MM.1S (cell line): ENCODE data around the gene IL20RB.

Experiments used
- DNase-seq: peaks from one replicate; pipeline ENCODE4 v3.0.0-alpha.2; 2015
- H2AFZ ChIP-seq: fragments of 300-600 bp; sonication (generic); 2 replicates; pipeline ENCODE4 v1.6.0; 2016; ENCODE audit warnings: antibody characterized with exemption, low read length
- H3F3A ChIP-seq: fragments of 300-600 bp; sonication (generic); 2 replicates; pipeline ENCODE4 v1.6.1; 2016; ENCODE audit warnings: mild to moderate bottlenecking, antibody characterized with exemption, low read length, moderate library complexity, mixed read lengths; ENCODE audit not compliant: insufficient read depth
- H3K27ac ChIP-seq: fragments of 300-600 bp; sonication (generic); 2 replicates; pipeline ENCODE4 v1.5.1; 2016; ENCODE audit warnings: mild to moderate bottlenecking, low read length
- H3K27me3 ChIP-seq: fragments of 300-600 bp; sonication (generic); replicated peaks from 2 replicates; pipeline ENCODE4 v1.6.0; 2016; ENCODE audit warnings: low read length; ENCODE audit not compliant: insufficient read depth
- H3K36me3 ChIP-seq: fragments of 300-600 bp; sonication (generic); replicated peaks from 2 replicates; pipeline ENCODE4 v1.6.1; 2016; ENCODE audit warnings: mild to moderate bottlenecking, low read length, mixed read lengths; ENCODE audit not compliant: insufficient read depth
- H3K4me1 ChIP-seq: fragments of 300-600 bp; sonication (generic); 2 replicates; pipeline ENCODE4 v1.6.1; 2016; ENCODE audit warnings: low read length, mixed read lengths
- H3K4me2 ChIP-seq: fragments of 300-600 bp; sonication (generic); 2 replicates; pipeline ENCODE4 v1.6.0; 2016; ENCODE audit warnings: low read depth, low read length
- H3K4me3 ChIP-seq: fragments of 300-600 bp; sonication (generic); 2 replicates; pipeline ENCODE4 v1.5.1; 2016; ENCODE audit warnings: low read length, mixed read lengths
- H3K79me2 ChIP-seq: fragments of 300-600 bp; sonication (generic); 2 replicates; pipeline ENCODE4 v1.6.1; 2016; ENCODE audit warnings: mixed run types, low read length, mixed read lengths
- H3K9ac ChIP-seq: fragments of 300-600 bp; sonication (generic); 2 replicates; pipeline ENCODE4 v1.6.1; 2016; ENCODE audit warnings: low read length, mixed read lengths
- H3K9me2 ChIP-seq: fragments of 300-600 bp; sonication (generic); replicated peaks from 2 replicates; pipeline ENCODE4 v1.6.1; 2016; ENCODE audit warnings: mild to moderate bottlenecking, low read length, mixed read lengths; ENCODE audit not compliant: insufficient read depth
- H3K9me3 ChIP-seq: fragments of 300-600 bp; sonication (generic); replicated peaks from 2 replicates; pipeline ENCODE4 v1.6.1; 2016; ENCODE audit warnings: mild to moderate bottlenecking, low read length, mixed read lengths; ENCODE audit not compliant: insufficient read depth
- H4K20me1 ChIP-seq: fragments of 300-600 bp; sonication (generic); 2 replicates; pipeline ENCODE4 v1.6.1; 2016; ENCODE audit warnings: mild to moderate bottlenecking, low read length, moderate library complexity, mixed read lengths; ENCODE audit not compliant: insufficient read depth
- EZH2 ChIP-seq: fragments of 300-600 bp; sonication (generic); optimal IDR thresholded peaks from 2 replicates; pipeline ENCODE3; 2017; ENCODE audit warnings: low read depth, mild to moderate bottlenecking, antibody characterized with exemption, low read length, mixed read lengths
- EZH2phosphoT487 ChIP-seq: fragments of 300-600 bp; sonication (generic); IDR thresholded peaks from 2 replicates; pipeline ENCODE4 v1.6.1; 2018; ENCODE audit warnings: antibody characterized with exemption, low read length
- TF ChIP-seq, protein P1 (sequence below): fragments of 300-600 bp; sonication (generic); IDR thresholded peaks from 2 replicates; pipeline ENCODE4 v1.5.1; 2016; ENCODE audit warnings: antibody characterized with exemption, low read length, mixed read lengths

Gene IL20RB

DNA sequence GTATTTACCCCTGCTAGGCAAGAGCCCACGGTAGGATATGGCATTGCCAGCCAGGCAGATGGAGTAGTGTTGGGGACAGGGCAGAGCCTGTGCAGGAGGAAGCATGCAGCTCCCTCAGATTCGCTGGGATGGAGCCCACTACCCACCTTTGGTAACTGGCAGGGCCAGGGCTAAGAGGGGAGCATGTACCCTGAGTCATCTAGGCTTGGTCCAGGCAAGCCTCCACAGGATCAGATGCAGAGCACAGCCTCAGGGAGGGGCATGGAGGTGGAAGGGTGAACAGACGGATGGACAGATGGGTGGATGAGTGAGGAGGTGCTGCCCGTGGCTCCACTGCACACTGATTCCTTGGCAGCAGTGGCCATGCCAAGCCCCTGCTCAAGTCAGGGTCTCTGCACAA, 33.0 kb downstream of the IL20RB start:
- no peaks in the 10 kb centered on the region for H3K9me3 ChIP-seq
- H3K4me3 ChIP-seq: no peak overlapping the region
- no peaks in the 10 kb centered on the region for H3K9me2 ChIP-seq
- no peaks in the 10 kb centered on the region for H3K79me2 ChIP-seq
- H3K4me2 ChIP-seq: no peak overlapping the region
- DNase-seq: no peak
- no peak overlapping the region for H3K27ac ChIP-seq
- no peak overlapping the region for H3K9ac ChIP-seq
- no peak for TF ChIP-seq EZH2
- TF ChIP-seq, protein P1, sequence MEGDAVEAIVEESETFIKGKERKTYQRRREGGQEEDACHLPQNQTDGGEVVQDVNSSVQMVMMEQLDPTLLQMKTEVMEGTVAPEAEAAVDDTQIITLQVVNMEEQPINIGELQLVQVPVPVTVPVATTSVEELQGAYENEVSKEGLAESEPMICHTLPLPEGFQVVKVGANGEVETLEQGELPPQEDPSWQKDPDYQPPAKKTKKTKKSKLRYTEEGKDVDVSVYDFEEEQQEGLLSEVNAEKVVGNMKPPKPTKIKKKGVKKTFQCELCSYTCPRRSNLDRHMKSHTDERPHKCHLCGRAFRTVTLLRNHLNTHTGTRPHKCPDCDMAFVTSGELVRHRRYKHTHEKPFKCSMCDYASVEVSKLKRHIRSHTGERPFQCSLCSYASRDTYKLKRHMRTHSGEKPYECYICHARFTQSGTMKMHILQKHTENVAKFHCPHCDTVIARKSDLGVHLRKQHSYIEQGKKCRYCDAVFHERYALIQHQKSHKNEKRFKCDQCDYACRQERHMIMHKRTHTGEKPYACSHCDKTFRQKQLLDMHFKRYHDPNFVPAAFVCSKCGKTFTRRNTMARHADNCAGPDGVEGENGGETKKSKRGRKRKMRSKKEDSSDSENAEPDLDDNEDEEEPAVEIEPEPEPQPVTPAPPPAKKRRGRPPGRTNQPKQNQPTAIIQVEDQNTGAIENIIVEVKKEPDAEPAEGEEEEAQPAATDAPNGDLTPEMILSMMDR: no peak
- no peak for TF ChIP-seq EZH2phosphoT487
- no peaks in the 10 kb centered on the region for H3F3A ChIP-seq
- no peaks in the 10 kb centered on the region for H4K20me1 ChIP-seq
- H3K36me3 ChIP-seq: no peaks in the 10 kb centered on the region
- H2AFZ ChIP-seq: no peak overlapping the region
- H3K4me1 ChIP-seq: no peaks in the 10 kb centered on the region
- no peaks in the 10 kb centered on the region for H3K27me3 ChIP-seq

DNA sequence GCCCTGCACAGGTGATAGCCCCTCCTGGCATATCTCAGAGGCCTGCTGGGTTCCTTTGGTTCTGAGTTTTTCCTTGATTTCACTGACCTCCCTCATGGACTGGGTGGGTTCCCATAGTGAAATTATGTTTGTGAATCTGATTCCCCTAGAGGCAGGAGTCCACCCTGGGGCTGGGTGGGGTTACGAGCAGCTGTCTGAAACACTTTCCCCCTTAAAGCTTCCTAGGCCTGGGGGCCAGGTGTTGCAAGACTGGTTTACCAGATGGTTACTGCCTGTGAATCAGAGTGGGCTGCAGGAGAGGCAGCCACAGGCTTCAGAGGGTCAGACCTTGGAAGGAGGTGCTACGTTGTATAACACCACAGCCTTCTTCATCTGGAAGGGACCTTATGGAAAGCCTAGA, 34.3 kb downstream of the IL20RB start:
- H3K9me3 ChIP-seq: no peaks in the 10 kb centered on the region

DNA sequence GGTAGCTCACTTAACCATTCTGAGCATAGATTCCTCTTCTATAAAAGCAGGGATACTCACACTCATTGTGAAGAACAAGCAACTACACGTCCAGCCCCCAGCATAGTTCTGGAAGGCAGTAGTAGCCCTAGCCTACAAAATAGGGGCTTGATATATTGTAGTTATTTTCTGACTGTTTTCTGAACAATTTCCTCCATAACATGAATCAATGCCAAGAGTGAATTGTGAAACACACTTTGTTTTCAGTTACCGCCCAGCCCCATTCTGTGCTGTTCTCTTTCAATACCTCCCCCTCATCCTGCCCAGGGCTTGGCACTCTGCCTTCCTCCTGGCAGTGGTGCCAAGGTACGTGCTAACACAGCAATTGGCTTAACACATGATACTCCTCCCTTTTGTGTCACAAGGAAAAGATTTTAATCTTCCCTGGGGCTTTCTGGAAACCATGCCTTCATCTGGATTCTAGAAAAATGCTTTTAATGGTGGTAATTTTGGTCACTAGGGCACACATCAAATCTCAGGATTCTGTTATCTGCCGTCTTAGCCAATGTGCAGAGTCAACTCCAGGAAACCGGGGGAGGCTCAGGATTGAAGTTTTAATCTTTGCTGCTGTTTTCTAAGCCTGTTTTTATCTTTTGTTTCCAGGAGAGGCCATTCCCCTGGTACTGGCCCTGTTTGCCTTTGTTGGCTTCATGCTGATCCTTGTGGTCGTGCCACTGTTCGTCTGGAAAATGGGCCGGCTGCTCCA, 37.2 kb downstream of the IL20RB start:
- no peak overlapping the region for H3K4me2 ChIP-seq
- no peaks in the 10 kb centered on the region for H3K9me3 ChIP-seq
- no peak for DNase-seq
- no peak overlapping the region for H2AFZ ChIP-seq
- H3K79me2 ChIP-seq: no peaks in the 10 kb centered on the region
- H3F3A ChIP-seq: no peaks in the 10 kb centered on the region
- H3K9me2 ChIP-seq: no peaks in the 10 kb centered on the region
- no peaks in the 10 kb centered on the region for H4K20me1 ChIP-seq
- no peak overlapping the region for H3K9ac ChIP-seq
- TF ChIP-seq EZH2phosphoT487: no peak
- no peak for TF ChIP-seq EZH2
- H3K27ac ChIP-seq: no peak overlapping the region
- no peaks in the 10 kb centered on the region for H3K27me3 ChIP-seq
- H3K4me3 ChIP-seq: no peak overlapping the region
- no peaks in the 10 kb centered on the region for H3K4me1 ChIP-seq
- H3K36me3 ChIP-seq: no peaks in the 10 kb centered on the region

More for the DNA sequence above, 34.3 kb downstream of the IL20RB start:
- Histone ChIP-seq H3K4me3 (no peak overlapping the region), H3K36me3 (no peaks in the 10 kb centered on the region), H3K9ac (no peak overlapping the region), H3K27ac (no peak overlapping the region), H2AFZ (no peak overlapping the region), H4K20me1 (no peaks in the 10 kb centered on the region), H3F3A (no peaks in the 10 kb centered on the region), H3K4me1 (no peaks in the 10 kb centered on the region), H3K4me2 (no peak overlapping the region), H3K9me2 (no peaks in the 10 kb centered on the region), H3K79me2 (no peaks in the 10 kb centered on the region), H3K27me3 (no peaks in the 10 kb centered on the region)
- no peak for DNase-seq
- TF ChIP-seq EZH2 (no peak), EZH2phosphoT487 (no peak)
- TF ChIP-seq, protein P1: no peak

DNA sequence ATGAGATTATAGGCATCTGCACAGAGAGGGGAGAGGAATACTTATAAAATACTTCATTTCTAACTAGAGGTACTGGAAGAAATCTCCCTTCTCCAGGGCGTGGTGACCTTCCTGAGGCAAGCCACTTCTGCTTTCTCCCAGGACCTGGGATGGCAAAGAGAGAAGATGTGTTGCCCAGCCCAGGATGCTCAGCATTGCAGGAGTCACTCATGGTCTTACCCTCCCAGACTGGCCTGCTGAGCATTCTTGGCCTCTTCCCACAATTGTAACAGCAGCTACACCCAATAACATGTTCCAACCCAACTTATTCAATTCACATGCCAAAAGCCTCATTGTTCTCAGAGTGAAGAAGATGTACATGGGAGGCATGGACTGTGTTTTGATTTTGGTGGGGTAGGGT, 37.9 kb downstream of the IL20RB start:
- TF ChIP-seq EZH2phosphoT487: no peak
- no peak for TF ChIP-seq EZH2
- TF ChIP-seq, protein P1: no peak
- Histone ChIP-seq H4K20me1 (no peaks in the 10 kb centered on the region), H3K9me2 (no peaks in the 10 kb centered on the region), H3K4me1 (no peaks in the 10 kb centered on the region), H3K27ac (no peak overlapping the region), H3K9me3 (no peaks in the 10 kb centered on the region), H3K4me3 (no peak overlapping the region), H3K27me3 (no peaks in the 10 kb centered on the region), H3F3A (no peaks in the 10 kb centered on the region), H2AFZ (no peak overlapping the region), H3K9ac (no peak overlapping the region), H3K36me3 (no peaks in the 10 kb centered on the region), H3K4me2 (no peak overlapping the region), H3K79me2 (no peaks in the 10 kb centered on the region)
- DNase-seq: no peak
